Bone marrow (tissue), 2 donors: ENCODE data around the gene TNKS2.
"Not testable (repeated sequence)": the region's sequence is repeated elsewhere in the genome, so short reads cannot be mapped to it uniquely, and the experiment has no call there.

Experiments
- DNase-seq, 2 donors: peaks; one replicate each; lab custom pipeline; 2025; lab: John Stamatoyannopoulos, UW

The TNKS2 gene

GRCh38 chr10:91796331-91797047, 1.7 kb upstream of the TNKS2 start:
- DNase-seq, result peak in 1 of 2 donors; percentile 26

- DNase-seq, result no peak
Observed at GRCh38 chr10:91797048-91797690, 1.1 kb upstream of the TNKS2 start.

GRCh38 chr10:91798649-91799611, 704 bp downstream of the TNKS2 start:
- peak in 1 of 2 donors; percentile 60 for DNase-seq

DNA sequence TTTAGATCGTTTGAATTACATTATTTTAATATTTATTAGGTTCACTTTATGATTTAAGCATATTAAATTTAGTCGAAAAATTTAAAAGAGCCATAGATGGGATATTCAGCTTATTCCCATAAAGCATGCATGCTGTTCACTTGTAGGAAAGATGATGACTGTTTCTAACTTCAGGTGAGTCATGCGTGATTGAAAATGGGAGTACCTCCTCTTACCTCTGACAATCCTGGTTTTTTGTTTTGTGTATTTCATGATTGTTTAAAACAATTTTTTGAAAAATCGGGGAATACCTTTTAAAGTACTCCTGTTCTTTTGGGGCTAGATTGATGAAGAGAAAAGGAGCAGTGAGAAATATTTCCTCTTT, 1.4 kb downstream of the TNKS2 start:
- DNase-seq, result no peak

DNA sequence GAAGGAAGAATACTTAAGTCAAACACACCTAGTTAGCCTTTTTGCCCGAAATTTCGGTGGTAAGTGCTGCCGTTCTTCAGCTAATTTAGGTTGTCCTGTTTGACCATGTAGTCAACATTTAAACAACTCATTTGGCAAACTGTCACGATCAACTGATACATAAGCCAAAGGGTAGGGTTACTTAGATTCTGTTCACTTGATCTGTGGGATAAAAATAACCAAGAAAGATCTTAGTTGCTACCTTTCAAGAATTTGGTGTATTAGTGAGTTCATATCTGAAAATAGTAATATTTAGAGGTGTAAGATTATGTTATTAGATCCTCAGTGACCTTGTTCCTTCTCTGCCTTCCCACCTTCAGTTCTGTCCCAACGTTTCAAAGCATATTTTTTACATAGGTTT, 2.0 kb downstream of the TNKS2 start:
- no peak for DNase-seq

DNA sequence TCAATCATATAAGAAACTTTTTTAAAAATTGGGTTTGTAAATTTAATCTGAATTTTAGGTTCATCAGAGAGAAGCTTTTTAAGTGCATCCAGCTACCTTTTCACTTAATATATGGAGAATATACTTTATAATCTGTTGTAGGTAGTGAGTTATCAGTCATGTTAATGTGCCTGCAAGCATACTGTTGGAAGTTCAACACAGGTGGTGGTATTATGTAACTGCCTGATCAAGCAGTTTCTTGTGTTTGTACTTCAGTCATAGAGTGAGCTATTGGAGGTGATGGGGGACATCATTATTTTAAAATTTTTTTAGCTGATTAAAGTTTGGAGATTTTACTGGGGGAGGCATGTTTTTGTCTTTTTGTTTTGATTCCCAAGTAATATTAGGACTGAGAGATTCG, 2.5 kb downstream of the TNKS2 start:
- no peak for DNase-seq

- no peak for DNase-seq
Observed at GRCh38 chr10:91803386-91804125, 5.3 kb downstream of the TNKS2 start.

- no peak for DNase-seq
Observed at GRCh38 chr10:91804126-91804510, 5.9 kb downstream of the TNKS2 start.

GRCh38 chr10:91805110-91805838, 7.0 kb downstream of the TNKS2 start:
- no peak for DNase-seq

DNA sequence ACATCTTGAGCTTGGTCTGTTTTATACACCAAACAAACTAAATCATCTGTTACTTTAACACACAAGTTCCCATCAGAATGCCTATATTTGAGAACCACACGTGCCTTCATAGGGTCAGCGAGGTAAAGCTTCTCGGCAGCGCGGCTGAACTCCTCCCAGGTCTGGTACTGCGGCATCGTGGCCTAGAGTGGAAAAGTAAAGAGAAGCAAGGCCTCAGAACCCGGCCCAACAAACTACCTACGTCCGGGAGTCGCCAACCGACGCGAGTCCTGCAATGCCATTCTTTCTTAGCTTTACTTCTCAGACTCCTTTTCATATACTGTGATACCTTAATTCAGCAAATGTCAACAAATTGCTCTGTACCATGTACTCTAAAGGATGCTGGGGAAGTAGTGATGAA, 9.0 kb downstream of the TNKS2 start:
- not testable (repeated sequence) for DNase-seq

- no peak for DNase-seq
Observed at GRCh38 chr10:91813251-91813650, 15.0 kb downstream of the TNKS2 start.

- no peak for DNase-seq
Observed at GRCh38 chr10:91816981-91817380, 18.8 kb downstream of the TNKS2 start.

DNA sequence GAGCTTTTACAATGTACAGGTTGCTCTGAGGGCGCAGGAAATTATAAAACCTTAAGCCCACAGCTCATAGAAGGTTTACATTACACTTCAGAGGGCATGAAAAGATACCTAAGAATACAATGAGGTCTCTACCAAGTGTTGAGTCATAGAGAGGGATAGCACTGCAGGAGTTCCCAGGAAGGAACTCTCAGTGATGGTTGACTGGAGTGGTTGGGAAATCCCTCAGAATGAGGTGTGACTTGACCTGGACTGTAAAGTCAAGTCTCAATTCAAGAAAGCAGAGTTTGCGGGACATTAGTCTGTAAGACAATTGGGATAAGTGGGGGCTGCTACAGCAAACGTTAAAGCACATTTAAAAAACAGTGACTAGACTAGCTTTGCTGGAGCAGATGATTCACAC, 21.9 kb downstream of the TNKS2 start:
- no peak for DNase-seq

- DNase-seq, result no peak
Observed at GRCh38 chr10:91824076-91824475, 25.9 kb downstream of the TNKS2 start.

GRCh38 chr10:91829268-91829667, 31.0 kb downstream of the TNKS2 start:
- no peak for DNase-seq

DNA sequence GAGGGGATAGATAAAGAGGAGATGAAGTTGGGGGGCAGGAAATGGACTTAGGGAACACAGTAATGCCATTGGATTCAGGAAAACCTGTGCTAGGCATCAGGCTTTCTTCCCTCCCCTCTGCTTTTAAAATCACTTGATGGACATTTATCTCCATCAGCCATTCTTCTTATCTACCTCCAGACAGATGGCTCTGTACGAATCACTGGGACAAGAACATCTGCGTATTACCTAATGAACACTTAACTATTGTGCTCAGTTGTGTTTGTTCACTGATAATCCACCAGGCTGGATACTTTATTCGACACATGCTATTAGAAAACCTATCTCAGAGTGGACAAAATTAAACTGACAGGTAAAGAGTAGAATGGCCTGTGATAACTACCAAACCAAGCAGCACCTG, 40.0 kb downstream of the TNKS2 start:
- no peak for DNase-seq

GRCh38 chr10:91843083-91843482, 44.9 kb downstream of the TNKS2 start:
- DNase-seq, result no peak

DNA sequence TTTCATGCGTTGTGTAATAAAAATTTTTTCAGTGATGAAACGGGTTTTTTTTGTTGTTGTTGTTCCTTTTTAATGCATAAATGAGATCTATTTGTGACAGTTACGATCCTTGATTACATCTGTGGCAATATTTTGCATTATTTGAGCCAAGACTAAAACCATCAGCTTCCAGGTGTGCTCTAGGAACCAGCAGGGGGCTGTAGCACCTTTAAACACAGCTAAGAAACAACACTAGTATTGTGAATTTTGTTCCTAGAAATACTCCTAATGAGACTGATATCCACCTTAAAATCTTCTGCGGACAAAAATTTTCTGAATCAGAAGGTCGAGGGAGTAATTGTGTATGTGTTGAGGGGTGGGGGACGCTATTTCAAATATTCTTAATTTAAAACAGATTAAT, 58.4 kb downstream of the TNKS2 start:
- DNase-seq, result no peak

GRCh38 chr10:91860885-91861284, 62.7 kb downstream of the TNKS2 start:
- no peak for DNase-seq

DNA sequence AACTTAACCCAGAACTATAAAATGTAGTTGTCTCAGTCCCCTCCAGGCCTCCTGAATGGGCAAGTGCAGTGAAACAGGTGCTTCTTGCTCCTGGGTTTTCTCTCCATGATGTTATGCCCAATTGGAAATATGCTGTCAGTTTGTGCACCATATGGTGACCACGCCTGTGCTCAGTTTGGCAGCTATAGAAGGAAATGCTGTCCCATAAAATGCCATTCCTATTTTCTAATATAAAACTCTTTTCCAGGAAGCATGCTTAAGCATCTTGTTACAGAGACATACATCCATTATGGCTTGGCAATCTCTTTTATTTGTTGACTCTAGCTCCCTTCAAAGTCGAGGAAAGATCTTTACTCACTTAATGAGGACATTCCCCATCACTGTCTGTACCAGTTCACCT, 65.9 kb downstream of the TNKS2 start:
- DNase-seq, result no peak

GRCh38 chr10:91864744-91865143, 66.5 kb downstream of the TNKS2 start:
- no peak for DNase-seq
